NOMO-1 (cell line): ENCODE data around the gene SLC36A2.
A peak's percentile ranks its signal among the peaks of the same experiment; 100 is the strongest.
"Not testable (repeated sequence)": the region's sequence is repeated elsewhere in the genome, so short reads cannot be mapped to it uniquely, and the experiment has no call there.

Source experiments
- DNase-seq, 2 experiments: peaks; one replicate each; lab custom pipeline; 2025; ENCODE audit not compliant: unreplicated experiment in 2 of 2; lab: John Stamatoyannopoulos, UW

SLC36A2 gene

DNA sequence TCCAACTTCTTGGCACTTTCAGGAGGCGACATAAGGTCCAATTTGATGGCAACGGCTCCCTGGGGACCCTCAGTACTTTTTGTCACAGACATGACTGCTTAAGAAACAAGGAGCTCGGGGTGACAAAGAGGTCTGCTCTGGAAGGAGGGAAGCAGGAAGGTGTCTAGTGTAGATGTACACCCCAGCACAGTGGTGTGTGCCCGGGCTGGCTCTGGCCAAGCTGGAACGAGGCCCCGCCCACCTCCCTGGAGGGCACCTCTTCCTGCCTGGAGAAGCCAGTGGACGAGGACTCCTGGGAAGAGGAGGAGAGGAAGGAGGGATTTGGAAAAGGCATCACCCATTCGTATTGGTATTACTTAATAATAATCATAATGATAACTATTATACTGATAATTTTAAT is at the start of gene SLC36A2:
TSS of gene SLC36A2 (minus strand) at position 191 of the 400 bp plus-strand sequence. CDS start at position 92, 99 bp downstream.
- DNase-seq = no peak

DNA sequence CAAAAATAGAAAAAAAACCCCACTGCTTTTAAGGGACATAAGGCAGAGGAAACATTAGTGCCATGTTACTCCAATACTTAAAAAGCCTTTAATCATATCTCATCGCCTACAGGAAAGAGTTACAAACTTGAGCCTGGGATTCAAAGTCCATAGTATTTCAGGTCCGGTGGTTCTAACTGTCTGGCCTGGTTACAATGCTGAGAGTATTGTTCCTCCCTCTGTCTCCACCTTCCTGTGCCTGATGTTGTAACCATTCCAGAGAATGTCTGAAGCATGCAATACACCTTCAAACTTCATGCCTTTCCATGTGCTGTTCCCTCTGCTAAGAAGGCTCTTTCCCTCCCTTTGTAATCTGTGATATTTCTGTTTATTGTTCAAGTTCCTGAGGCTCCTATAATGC is 41.6 kb upstream of the SLC36A2 start:
- DNase-seq = no peak

DNA sequence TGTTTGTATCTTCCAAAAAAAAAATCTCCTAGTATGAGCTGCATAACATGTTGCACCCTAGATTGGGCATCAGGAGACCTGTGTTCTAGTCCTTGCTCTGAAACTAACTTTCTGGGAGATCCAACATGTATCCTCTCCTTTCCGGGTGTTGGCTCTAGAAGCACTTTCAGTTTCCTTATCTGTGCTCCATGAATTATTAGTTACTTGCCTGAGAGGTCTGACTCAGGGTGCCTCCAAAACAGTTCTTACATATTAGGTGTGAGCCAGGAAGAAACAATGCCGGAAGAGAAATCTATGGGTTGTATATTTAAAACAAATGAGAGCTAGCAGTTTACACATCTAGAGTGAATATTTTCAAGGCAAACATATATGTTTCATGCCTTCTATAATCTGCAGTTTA is 36.7 kb upstream of the SLC36A2 start:
- DNase-seq = no peak

DNA sequence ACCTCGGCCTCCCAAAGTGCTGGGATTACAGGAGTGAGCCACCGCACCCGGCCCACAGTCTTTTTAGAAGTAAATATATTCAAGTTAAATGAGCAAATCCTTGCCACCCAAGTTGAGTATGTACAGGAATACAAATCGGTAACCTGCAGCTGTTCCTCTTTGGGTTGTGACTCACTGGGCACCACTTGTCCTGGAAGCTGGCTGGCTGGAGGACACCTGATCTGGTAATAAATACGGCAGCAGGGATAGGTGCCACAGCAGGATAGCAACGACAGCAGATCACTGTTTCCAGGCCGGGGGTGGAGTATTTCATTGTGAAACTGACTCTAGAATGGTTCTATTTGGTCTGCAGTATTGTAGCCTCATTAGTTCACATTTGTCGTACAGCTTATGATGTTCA is 35.7 kb upstream of the SLC36A2 start:
- no peak for DNase-seq

DNA sequence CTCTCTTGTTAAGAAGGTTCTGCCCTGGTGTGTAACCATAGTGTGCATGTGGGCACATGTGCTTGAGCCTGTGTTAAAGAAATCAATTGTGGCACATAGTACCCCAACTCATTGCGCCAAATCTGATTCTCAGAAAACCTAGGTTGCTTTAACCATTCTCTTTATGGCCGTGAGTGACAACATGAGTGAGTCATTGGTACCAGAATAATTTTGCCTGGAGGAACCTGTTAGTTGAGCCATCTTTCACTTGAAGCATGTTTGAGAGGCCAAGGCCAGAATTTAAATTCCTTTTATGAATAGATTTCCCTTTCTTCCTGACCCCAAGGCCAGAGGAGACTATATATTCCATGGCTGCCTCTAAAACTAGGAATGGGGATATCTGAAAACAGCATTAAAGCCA is 35.2 kb upstream of the SLC36A2 start:
- no peak for DNase-seq

DNA sequence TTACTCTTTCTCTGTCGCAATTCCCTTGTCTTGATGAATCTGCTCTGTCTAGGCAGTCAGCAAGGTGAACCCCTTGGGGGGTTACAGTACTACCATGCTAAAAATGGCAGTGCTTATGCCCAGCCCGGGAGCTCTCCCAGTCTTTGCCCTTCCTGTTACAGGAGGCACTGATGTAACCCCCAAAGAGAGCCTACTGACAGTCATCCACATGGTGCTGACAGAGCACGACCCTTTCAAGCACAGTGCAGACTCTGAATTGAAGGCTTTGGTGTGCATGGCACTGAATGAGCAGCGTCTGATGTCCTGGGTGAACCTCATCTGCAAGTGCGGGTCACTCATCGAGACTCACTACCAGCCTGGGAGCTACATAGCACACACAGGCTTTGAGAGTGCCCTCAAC is 34.5 kb upstream of the SLC36A2 start:
- no peak for DNase-seq

DNA sequence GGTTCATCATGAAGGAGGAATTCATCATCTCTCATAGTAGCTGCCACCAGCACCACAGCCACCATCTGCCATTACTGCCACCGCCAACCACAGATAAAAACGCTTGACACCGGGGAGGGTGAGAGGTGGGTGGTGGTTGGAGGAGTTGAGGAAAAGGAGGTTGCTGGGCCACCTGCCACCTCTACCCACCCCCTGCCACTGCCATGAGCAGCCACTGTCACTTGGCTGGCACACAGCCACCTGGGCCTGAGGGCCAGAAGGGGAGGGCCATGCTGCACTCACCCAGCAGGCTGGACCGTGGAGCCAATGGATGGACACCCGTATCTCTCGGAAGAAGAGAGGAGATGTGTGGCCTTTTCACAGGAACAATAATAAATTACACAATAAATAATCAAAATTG is 31.3 kb upstream of the SLC36A2 start:
- no peak for DNase-seq

DNA sequence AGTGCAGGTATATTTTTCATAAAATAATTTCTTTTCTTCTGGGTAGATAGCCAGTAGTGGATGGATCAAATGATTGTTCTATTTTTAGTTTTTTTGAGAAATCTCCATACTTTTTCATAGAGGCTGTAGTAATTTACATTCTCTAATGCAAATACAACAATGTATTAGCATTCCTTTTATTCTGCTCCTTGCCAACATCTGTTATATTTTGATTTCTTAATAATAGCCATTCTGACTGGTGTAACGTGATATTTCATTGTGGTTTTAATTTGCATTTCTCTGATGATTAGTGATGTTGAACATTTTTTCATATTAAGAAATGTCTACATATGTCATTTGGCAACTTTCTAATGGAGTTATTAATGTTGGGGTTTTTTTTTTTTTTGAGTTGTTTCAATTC is 27.2 kb upstream of the SLC36A2 start:
- no peak for DNase-seq

DNA sequence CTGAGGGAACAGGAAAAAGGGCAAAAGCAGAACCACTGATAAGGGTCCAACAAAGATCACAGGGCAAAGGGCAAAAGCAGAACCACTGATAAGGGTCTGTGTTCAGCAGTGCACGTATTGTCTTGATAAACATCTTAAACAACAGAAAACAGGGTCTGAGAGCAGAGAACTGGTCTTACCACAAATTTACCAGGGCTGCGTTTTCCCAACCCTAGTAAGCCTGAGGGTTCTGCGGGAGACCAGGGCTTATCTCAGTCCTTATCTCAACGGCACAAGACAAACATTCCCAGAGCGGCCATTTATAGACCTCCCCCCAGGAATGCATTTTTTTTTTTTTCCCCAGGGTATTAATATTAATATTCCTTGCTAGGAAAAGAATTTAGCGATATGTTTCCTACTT is 19.7 kb upstream of the SLC36A2 start:
- DNase-seq = not testable (repeated sequence)

DNA sequence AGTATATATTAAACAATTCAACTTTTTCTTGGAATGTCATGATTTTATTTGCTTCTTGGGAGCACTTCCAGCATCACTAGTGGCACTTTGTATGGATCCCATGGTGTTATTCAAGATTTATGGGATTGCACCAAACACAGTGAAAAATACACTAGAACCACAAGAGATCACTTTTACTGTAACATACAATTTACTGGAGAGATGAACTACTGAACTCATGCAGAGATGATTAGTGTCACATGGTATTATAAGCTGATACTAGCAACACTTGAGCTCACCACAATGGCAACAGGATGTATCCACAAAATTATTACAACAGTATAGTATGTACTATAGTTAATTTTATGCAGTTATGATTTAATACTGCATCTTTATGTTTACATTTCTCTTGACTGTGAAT is 16.3 kb upstream of the SLC36A2 start:
- no peak for DNase-seq

DNA sequence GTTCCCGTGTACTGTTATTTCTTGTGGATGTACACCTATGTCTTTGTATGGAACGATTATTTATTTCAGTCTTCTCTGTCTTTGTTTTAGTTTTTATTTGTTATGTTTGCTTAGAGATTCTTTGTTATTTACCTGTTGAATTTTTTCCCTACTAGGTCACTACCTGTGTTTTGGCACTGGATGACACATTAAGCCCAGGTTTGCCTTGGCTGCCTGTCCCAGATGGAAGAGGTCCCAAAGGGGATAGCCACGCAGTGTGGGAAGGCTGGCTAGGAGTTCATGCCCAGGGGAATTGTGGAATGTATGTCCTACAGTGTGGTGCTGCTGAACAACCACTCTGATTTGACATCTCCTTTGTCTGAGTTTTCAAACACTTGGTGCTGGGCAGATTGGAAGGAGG is 15.6 kb upstream of the SLC36A2 start:
- DNase-seq = no peak

DNA sequence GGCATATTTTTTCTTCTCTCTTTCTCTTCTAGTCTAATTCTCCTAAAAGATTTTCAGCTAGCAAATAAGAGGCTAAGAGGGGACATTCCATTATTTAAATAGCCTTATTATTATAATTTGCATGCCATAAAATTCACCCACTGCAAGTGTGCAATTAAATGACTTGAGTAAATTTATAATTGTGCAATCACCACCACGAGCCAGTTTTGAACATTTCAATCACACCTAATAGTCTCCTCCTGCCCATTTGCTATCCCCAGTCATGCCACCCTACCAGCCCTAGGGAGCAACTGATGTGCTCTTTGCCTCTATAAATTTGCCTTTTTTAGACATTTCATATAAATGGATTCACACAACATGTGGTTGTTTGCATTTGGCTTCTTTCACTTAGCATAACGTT is 12.0 kb upstream of the SLC36A2 start:
- no peak for DNase-seq

DNA sequence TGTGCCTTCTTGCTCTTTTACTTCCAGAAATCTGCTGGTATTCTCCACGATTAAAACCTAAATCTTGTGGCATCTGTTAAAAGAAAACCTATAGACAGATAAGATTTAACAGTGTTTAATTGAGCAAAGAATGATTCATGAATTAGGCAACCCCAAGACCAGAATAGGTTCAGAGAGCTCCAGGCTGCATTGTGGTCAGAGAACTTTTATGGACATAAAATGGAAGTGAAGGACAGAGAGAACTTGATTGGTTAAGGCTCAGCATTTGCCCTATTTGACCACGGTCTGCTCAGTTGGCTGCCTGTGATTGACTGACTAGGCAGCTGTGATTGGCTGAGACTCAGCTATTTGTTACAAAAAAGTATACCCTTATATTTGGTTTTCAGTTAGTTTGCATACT is 10.4 kb upstream of the SLC36A2 start:
- DNase-seq = peak; percentile 75 to 93

DNA sequence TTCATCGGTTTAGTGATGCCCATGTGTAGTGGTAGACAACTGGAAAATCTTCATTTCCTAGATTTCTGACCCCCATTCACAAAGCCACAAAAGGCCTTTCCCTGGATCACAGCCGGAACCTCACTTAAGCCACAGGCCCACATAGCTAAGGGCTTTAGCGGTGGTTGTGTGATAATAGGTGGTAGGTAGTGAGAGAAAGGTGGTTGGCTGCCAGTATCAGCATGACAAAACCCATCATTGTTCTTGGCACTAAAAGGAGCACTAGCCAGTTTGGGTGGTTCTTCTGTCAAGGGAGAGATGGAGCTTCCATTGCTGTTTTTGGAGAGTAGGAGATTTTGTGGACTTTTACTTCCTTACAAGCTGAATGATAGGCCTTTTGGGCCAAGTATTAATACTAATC is 9.7 kb upstream of the SLC36A2 start:
- DNase-seq = no peak

DNA sequence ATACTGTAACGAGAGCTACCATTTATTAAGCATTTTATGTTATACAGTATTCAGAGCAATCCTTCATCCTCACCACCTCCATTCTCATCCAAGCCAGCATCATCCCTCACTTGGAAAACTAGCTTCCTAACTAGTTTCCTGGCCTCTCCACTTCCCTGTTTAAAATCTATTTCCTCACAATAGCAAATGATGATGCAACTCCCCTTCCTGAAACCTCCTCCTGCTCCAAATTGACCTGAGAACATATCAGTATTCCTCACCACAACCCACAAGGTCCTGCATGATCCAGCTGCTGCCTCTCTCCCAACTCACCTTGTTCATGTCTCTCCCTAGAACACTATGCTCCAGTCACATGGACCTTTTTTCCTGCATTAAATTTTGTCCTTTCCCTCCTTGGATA is 4.3 kb upstream of the SLC36A2 start:
- no peak for DNase-seq

DNA sequence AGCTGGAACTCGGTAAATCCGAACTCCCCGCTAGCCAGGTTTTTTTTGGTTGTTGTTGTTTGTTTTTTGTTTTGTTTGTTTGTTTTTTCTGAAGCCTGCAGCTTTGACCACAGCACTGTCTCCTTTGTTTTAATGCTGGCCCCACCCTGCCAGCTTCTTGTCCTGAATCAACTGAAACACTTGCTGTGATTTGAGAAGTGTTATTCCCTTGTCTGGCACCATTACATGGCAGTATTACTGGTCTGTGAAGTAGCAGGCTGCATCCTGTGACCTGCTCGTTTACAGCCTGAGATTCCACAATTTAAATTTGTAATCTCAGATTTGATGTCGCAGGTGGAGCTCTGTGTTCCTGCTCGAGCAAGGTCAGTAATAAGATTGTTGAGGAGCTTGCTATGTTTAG is 1.4 kb upstream of the SLC36A2 start:
- no peak for DNase-seq

DNA sequence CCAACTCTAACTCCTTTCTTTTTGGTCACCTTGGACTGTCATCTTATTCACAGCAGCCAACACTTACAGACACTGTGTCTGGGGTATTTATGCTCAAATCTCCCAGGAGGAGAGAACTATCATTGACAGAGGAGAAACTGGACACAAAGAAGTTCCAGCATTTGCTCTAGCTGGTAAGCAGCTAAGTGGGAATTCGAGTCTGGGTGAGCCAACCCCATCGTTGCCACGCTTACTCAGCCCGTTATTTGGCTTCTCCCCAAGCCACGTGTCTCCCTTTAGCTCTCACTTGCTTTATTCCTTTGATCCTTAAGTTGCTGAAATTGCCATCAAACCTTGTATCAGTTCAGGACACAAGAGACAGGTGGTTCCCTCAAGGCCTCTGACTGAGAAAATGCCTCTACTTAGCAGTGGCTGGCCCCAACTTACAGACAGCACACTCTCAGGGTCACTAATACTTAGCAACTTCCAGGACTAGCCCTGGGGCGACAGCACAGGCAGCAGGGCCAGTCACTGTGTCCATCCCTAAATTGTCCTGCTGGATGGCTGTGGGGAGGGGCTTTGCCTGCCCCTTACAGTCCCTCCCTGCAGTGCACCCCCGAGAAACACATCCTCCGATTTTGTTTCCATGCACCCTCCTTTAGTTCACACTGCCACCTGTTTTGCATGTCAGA is 1.4 kb downstream of the SLC36A2 start:
- DNase-seq = no peak

DNA sequence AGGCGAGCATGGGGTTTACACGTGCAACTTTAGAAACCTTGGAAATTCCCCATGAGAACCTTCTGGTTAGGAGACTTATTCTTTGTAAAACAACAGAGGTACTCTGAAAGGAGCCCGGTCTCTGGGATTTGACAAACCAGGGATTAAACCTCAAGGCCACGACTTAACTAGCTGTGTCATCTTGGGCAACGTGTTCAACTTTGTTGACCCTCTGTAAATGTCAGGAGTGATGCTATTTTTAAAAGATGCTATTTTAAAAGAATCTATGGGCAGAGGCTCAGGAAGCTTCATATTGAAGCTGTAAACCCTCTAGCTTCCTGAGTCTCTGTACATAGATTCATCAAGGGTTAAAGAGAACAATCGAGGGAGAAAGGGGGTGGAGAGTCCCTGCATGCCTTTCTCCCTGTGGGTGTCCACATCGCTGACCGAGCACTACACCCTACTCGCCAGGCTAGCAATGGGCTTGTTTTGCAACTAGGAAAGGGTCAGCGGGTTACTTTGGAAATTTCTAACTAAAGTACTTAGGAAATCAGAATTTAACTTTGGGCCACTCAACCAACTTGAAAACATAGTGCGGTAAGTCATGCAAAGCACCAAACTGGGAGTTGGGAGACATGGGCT is 2.1 kb downstream of the SLC36A2 start:
- no peak for DNase-seq

DNA sequence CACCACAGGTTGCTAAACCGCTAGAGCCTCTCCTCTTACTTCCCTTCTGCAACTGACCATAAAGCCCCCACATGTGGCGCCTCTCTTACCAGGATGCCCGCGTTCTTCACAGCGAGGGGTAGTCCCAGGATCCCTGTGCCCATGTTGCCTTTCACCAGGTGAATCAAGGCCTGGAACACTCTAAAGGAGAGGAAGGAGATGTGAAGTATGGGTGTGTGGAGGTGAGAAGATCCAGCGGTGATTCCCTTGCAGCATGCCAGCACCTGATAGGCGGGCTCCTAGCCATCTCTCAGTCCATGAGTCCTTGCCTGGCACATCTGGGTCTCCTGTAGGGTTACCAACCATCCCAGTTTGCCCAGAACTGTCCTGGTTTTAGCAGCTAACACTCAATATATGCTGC is 3.3 kb downstream of the SLC36A2 start:
- no peak for DNase-seq

DNA sequence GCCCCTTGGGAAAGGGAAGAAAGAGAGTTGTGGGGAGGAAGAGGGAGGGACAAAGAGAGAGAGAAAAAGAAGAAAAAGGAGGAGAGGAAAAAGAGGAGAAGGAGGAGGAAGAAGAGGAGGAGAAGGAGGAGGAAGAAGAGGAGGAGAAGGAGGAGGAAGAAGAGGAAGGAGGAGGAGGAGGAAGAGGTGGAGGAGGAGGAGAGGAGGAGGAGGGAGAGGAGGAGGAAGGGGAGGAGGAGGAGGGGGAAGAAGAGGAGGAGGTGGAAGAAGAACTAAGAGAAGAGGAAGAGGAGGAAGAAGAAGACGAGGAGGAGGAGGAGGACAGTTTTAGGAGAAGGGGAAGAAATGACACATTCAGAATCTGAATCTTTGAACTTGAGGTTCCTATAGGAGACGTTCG is 7.4 kb downstream of the SLC36A2 start:
- DNase-seq = no peak

DNA sequence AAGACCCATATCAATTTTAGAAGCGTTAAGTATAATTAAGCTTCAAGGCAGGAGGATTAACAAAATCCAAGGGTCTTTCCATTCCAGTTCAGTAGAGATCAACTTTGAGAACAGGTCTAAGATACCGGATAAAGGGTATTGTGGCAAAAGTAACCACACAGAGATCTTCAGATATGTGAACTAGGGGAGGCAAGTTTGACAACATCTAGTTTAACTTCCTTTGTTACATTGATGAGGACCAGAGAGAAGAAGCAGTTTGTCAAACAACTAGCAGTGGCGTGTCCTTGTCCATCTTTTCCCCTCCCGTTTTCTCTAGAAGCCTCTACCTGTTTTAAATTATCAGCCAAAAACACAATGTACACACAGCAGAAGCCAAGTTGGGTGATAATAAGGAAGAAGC is 8.6 kb downstream of the SLC36A2 start:
- DNase-seq = no peak

DNA sequence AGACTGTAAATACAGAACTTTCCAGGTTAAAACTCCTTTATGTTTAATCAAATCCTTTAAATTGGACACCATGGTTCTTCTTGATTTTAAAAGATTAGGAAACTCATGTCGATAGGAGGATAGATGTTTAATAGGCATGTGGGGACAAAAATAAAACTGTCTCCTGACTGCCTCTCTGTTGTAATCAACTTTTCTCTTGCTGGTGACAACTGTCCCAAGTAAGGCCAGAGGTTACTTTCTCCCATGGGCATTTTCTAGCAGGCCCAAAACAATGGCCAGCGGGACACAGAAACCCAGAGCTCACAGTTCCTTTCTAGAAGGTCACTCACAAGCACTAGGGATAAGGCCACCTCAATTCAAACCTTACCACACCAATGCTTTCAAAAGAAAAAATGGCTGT is 14.5 kb downstream of the SLC36A2 start:
- no peak for DNase-seq

DNA sequence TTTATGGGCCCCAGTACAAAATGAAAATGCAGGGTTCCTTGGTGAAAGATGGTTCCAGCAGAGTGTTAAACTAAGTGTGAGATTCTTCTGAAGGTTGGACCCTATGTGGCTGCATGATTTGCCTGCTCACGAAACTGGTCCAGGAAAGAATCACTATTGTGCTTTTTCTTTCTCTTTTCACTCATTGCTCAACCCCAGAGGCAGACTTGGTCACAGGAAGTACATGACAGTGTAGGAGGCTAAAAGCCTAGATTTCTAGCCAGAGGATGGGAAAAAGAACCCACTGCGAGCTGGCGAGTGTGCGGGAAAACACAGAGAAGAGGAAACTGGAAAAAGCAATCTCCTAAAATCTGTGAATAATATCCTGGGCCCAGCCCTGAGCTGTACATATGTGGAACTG is 18.6 kb downstream of the SLC36A2 start:
- DNase-seq = no peak
